Measurements from ENCODE around the gene C17orf107.

GRCh38 chr17:4949321-4950074, 50.2 kb downstream of the C17orf107 start:
- TF ChIP-seq CTCF (conservative IDR thresholded peaks at IDR 0.05 in 1 of 2, IDR thresholded peaks at IDR 0.05 in 1 of 2; ENCODE audit: extremely low read depth in 1 of 2, insufficient read depth in 1 of 2, low read depth in 1 of 2, low read length in 2 of 2) (no peak), EZH2 (IDR thresholded peaks at IDR 0.05; ENCODE audit: borderline replicate concordance, low read length) (no peak)
